Tracheal epithelial cell (primary cell): ENCODE data around the gene TMEM37. TPM values are rescaled to one million over a fixed set of nuclear protein-coding genes. Genes with fewer than 3 reads are reported as not detected.

Source experiments
- total RNA-seq: library from RNA; depleted of rRNA; stranded (reverse); fragments of >200 nt; gene quantifications from 2 replicates; pipeline ENCODE4 v1.2.1, GENCODE V29; 2014

TMEM37 gene, protein sequence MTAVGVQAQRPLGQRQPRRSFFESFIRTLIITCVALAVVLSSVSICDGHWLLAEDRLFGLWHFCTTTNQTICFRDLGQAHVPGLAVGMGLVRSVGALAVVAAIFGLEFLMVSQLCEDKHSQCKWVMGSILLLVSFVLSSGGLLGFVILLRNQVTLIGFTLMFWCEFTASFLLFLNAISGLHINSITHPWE
- total RNA-seq: 0.72 TPM in 1 of 2 replicates, not detected in the other

DNA sequence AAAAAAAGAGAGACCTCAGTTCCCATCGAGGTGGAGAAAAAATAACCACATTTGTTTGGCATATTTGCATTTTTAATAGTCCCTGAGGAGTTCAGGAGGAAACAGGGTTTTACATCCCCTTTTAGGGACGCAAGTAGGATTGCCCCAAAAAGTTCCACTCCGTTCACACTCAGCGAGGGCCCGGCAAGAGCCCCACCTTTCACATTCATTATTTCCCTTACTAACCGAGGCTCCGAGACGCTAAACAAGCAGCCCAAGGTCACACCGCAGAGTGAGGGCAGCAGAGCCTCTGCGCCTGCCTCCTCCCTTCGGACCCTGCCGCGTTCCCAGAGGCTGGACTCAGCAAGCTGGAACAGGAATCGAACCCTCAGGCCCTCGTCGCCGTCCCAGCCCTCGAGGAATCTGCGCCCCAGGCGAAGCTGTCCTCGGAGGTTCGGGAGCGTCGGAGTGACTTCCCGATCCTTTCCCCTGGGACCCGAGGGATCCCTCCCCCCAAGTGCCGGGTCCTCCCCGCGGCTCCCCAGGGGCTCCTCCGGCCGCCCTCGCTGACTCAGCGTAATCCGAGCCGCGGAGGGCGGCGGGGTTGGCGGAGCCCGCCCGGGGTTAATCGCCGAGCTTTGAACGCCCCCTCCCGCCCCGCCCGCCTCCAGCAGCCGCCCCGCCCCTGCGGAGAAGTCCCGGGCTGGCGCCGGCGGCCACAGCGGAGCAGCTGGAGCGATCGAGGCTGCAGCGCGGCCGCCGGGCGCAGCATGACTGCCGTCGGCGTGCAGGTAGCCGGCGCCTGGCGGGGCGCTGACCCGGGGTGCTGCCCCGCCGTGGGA, at the start of gene TMEM37:
Gene TMEM37, plus strand, starts transcription at position 700 of the 821 bp plus-strand sequence. Its CDS starts 50 bp downstream, at position 750.

Other genes with a start within 250 kb of the TMEM37 start
- 23.6 and 29.0 TPM in 2 replicates for gene STEAP3, start 208.0 kb upstream of the TMEM37 start, total RNA-seq
- gene C2orf76, start 65.0 kb upstream of the TMEM37 start, total RNA-seq: 3.4 and 4.8 TPM in 2 replicates
- gene DBI, start 64.9 kb upstream of the TMEM37 start, total RNA-seq: 40.3 and 60.7 TPM in 2 replicates
- not detected in 2 replicates for gene SCTR, start 92.6 kb downstream of the TMEM37 start, total RNA-seq
- gene CFAP221, start 112.6 kb downstream of the TMEM37 start, total RNA-seq: 0.72 TPM in 1 of 2 replicates, not detected in the other
- 10.6 and 13.4 TPM in 2 replicates for gene TMEM177, start 247.3 kb downstream of the TMEM37 start, total RNA-seq